ENCODE results near the gene NRG2.

NRG2 gene

DNA sequence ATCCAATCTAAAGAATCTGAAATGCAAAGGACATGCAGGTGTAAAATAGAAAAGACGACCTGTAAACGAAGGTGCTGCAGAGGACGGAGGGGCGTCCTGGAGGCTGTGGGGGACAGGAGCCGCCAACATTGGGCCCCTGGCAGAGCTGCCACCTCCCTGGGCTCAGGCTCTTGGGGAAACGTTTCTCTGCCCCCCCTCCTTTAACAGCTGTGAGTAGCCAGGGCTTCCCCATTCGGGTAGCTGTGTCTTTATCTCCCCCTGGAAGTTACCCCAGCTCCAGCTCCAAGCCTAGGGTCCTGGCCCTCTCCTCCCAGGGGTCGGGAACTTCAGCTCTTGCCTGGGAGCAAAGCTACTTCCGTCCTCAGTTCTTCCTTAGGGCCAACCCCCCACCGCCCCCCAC, 196.0 kb downstream of the NRG2 start:
- no peak for ATAC-seq (replicated peaks; ENCODE audit: extremely low read depth, poor library complexity, severe bottlenecking)
- no peaks in the 10 kb centered on the region for H3K9me3 Mint-ChIP-seq
- H3K4me3 Mint-ChIP-seq: peak overlapping the region; percentile 61
- H3K27me3 Mint-ChIP-seq: peaks cover 33% of the 10 kb centered on the region
- DNase-seq (ENCODE audit: low spot score in 2 of 2): no peak
- peaks cover 5% of the 10 kb centered on the region for H3K36me3 Mint-ChIP-seq (ENCODE audit: insufficient read depth)
- H3K27ac Mint-ChIP-seq (ENCODE audit: low read depth): peak overlapping the region; percentile 69
- peaks cover 27% of the 10 kb centered on the region for H3K4me1 Mint-ChIP-seq

DNA sequence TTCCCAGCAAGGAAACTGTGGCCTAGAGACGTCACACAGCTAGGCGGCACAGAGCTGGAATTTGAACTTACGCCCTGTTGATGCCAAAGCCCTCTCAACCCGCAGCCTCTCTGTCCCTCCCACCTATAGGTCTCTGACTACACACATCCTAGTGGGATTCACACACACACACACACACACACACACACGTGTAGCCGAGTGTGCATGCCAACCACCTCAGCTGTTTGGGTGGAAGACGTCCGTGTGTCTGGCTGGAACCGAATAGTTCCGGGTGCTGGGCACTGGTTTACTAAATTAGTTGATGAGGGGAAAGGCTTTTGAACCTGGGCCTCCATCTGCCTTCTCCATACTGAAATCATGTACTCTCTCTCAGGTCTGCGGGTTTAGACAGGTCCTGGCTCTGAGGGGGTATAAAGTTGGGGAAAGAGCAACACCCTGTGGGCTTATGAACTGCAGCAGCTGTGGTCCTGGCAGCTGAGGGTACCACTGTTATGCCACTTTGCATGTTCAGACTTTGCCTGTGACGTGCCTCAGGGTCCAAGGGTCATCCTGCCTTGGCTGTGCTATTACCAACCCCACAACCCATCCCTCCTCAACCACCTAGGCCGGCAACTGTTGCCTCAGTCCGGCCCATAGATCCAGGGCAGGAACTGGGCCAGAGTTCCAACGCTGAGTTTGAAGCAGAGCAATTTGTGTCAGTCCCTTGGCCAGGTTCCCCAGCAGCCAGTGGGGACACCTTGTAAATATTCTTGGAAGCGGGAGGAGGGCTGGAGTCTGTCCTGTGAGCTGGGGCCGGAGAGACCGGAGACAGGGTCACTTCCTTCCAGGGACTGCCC, 197.0 kb downstream of the NRG2 start:
- DNase-seq (ENCODE audit: low spot score in 2 of 2): no peak
- Mint-ChIP-seq H3K4me1 (peaks cover 27% of the 10 kb centered on the region), H3K27ac (ENCODE audit: low read depth) (no peak overlapping the region), H3K36me3 (ENCODE audit: insufficient read depth) (peaks cover 5% of the 10 kb centered on the region), H3K27me3 (peaks cover 33% of the 10 kb centered on the region), H3K9me3 (no peaks in the 10 kb centered on the region), H3K4me3 (no peak overlapping the region)
- no peak for ATAC-seq (replicated peaks; ENCODE audit: extremely low read depth, poor library complexity, severe bottlenecking)

DNA sequence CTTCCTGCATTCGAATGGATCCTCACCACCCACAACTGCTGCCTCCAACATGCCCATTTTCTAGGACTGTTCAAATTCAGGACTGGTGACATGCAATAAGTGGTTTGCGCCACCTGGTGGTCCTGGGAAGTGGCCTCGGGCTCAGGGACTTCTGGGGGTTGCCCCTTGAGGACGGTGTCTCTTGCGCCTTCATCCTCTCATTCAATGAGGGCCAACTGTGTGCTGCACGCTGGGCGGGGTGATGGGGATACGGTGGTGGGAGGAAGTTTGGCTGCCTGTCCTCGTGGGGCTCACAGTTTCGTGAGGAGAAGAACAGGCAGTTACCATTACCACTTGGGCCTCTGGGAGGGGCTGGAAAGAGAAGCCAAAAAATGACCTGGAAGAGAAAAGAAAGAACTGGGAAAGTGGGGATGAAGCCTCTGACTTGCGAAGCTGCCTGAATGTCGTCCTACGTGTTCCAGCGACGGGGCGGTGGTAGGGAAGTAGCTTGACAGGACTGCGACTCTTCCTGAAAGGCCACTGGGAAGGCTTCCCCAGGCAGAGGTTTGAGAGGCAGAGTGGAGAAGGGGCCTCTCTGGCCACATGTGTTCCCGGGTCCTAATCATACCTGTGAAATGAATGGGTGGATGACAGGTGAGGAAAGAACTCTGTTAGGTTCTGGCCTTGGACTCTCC, 198.5 kb downstream of the NRG2 start:
- peaks cover 33% of the 10 kb centered on the region for H3K27me3 Mint-ChIP-seq
- H3K4me3 Mint-ChIP-seq: no peak overlapping the region
- H3K4me1 Mint-ChIP-seq: peaks cover 22% of the 10 kb centered on the region
- DNase-seq (ENCODE audit: low spot score in 2 of 2): peak; percentile 51 to 52
- peaks cover 5% of the 10 kb centered on the region for H3K36me3 Mint-ChIP-seq (ENCODE audit: insufficient read depth)
- no peak for ATAC-seq (replicated peaks; ENCODE audit: extremely low read depth, poor library complexity, severe bottlenecking)
- no peaks in the 10 kb centered on the region for H3K9me3 Mint-ChIP-seq
- no peak overlapping the region for H3K27ac Mint-ChIP-seq (ENCODE audit: low read depth)

DNA sequence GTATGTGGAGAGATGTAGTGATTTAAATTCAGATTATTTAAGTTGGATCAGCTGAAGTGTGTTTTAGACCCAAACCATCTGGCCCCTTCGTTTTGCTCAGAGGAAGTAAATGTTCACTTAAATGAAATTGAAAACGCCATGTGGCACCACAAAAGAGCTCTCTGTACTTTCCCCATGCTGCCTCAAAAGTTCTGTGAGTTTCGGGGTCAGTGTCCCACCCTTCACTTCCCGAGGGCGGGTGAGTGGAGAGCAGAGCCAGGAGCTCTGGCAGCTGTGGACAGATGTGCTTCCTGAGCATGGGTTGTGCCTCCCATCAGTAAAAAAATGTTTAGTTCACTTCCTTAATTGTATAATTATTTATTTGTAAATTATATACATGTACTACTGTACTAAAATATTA, 199.1 kb downstream of the NRG2 start:
- Mint-ChIP-seq H3K36me3 (ENCODE audit: insufficient read depth) (peaks cover 5% of the 10 kb centered on the region), H3K27me3 (peaks cover 33% of the 10 kb centered on the region), H3K4me1 (peaks cover 16% of the 10 kb centered on the region), H3K4me3 (no peak overlapping the region), H3K27ac (ENCODE audit: low read depth) (no peak overlapping the region), H3K9me3 (no peaks in the 10 kb centered on the region)
- DNase-seq (ENCODE audit: low spot score in 2 of 2) (no peak), ATAC-seq (replicated peaks; ENCODE audit: extremely low read depth, poor library complexity, severe bottlenecking) (no peak)

DNA sequence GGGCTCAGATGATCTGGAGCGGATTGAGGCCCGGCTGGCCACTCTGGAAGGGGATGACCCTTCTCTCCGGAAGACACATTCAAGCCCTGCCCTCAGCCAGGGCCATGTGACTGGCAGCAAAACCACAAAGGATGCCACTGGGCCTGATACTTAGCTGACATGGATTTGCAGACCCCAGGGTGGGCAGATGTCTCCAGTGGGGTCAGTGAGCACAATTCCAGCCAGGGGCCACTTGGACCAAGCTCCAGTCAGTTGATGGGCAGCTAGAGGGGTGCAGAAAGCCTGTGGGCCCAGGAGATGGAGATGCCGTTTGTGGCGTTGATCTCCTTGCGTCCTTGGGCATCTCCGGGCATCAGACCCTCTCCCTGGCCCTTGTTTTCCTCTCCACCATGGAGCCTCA, 200.8 kb downstream of the NRG2 start:
- peaks cover 33% of the 10 kb centered on the region for H3K27me3 Mint-ChIP-seq

DNA sequence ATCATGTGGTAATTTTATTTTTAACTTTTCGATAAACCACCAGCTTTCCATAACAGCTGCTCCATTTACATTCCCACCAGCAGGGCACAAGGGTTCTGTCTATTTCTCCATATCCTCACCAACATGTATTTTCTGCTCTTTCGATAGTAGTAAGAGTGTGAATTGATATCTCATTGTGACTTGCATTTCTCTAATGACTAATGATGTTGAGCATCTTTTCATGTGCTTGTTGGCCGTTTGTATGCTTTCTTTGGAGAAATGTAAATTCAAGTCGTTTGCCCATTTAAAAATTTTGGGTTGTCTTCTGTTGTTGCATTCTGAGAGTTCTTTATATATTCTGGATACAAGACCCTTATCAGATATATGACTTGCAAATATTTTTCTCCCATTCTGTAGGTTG, 201.6 kb downstream of the NRG2 start:
- Mint-ChIP-seq H3K4me1 (peaks cover 6% of the 10 kb centered on the region), H3K4me3 (no peak overlapping the region), H3K27ac (ENCODE audit: low read depth) (no peak overlapping the region), H3K9me3 (no peaks in the 10 kb centered on the region), H3K36me3 (ENCODE audit: insufficient read depth) (no peaks in the 10 kb centered on the region), H3K27me3 (peaks cover 35% of the 10 kb centered on the region)
- DNase-seq (ENCODE audit: low spot score in 2 of 2) (no peak), ATAC-seq (replicated peaks; ENCODE audit: extremely low read depth, poor library complexity, severe bottlenecking) (no peak)

More for the DNA sequence above, 200.8 kb downstream of the NRG2 start:
- DNase-seq (ENCODE audit: low spot score in 2 of 2): no peak
- Mint-ChIP-seq H3K9me3 (no peaks in the 10 kb centered on the region), H3K36me3 (ENCODE audit: insufficient read depth) (peaks cover 2% of the 10 kb centered on the region), H3K4me3 (no peak overlapping the region), H3K4me1 (peaks cover 7% of the 10 kb centered on the region), H3K27ac (ENCODE audit: low read depth) (no peak overlapping the region)
- no peak for ATAC-seq (replicated peaks; ENCODE audit: extremely low read depth, poor library complexity, severe bottlenecking)

DNA sequence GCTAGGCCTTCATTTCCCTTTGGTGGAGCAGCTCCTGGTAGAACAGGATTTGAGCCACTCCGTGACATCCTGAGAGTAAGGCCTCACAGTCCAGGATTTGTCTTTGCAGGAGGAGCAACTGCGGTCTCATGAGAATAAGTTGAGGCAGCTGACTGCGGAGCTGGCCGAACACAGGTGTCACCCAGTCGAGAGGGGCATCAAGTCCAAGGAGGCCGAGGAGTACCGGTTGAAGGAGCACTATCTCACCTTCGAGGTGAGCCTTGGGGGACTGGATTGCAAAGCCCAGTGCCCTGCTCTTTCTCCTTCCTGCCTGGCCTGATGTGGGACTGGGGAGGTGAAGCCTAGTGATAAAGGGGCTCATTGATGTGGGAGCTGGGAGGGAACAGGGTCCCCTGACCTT, 203.2 kb downstream of the NRG2 start:
- no peaks in the 10 kb centered on the region for H3K36me3 Mint-ChIP-seq (ENCODE audit: insufficient read depth)
- no peak for DNase-seq (ENCODE audit: low spot score in 2 of 2)
- no peak overlapping the region for H3K4me3 Mint-ChIP-seq
- no peaks in the 10 kb centered on the region for H3K9me3 Mint-ChIP-seq
- peaks cover 6% of the 10 kb centered on the region for H3K4me1 Mint-ChIP-seq
- H3K27me3 Mint-ChIP-seq: peaks cover 36% of the 10 kb centered on the region
- no peak overlapping the region for H3K27ac Mint-ChIP-seq (ENCODE audit: low read depth)
- ATAC-seq (replicated peaks; ENCODE audit: extremely low read depth, poor library complexity, severe bottlenecking): no peak

DNA sequence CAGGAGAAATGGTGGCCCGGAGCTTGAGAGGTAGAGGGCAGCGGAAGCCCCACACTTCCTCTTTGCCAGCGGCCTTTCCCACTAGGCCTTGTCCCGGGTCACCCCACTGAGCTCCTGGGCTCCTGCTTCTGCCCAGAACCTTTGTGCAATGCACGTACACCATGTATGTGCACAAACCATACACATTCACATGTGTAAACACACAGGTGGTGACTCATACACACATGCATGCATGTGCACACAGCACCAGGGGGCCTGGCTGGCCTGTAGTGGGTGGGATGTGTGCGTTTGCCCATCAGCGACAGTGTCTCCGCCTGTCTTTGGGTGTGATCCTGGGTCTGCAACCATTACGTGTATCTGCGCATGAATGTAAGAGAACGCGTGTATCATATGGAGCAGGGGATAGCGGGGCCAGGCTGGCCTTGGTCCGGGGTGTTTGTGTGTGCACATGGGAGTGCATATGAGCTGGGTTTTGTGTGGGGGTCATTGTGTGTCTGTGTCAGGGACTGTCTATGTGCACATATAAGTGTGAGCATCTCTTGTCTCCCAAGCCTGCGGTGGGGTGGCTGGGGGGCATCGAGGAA, 203.8 kb downstream of the NRG2 start:
- Mint-ChIP-seq H3K36me3 (ENCODE audit: insufficient read depth) (no peaks in the 10 kb centered on the region), H3K4me1 (peaks cover under 1% of the 10 kb centered on the region), H3K9me3 (no peaks in the 10 kb centered on the region), H3K27me3 (peaks cover 30% of the 10 kb centered on the region), H3K4me3 (no peak overlapping the region), H3K27ac (ENCODE audit: low read depth) (no peak overlapping the region)
- DNase-seq (ENCODE audit: low spot score in 2 of 2) (no peak), ATAC-seq (replicated peaks; ENCODE audit: extremely low read depth, poor library complexity, severe bottlenecking) (no peak)

DNA sequence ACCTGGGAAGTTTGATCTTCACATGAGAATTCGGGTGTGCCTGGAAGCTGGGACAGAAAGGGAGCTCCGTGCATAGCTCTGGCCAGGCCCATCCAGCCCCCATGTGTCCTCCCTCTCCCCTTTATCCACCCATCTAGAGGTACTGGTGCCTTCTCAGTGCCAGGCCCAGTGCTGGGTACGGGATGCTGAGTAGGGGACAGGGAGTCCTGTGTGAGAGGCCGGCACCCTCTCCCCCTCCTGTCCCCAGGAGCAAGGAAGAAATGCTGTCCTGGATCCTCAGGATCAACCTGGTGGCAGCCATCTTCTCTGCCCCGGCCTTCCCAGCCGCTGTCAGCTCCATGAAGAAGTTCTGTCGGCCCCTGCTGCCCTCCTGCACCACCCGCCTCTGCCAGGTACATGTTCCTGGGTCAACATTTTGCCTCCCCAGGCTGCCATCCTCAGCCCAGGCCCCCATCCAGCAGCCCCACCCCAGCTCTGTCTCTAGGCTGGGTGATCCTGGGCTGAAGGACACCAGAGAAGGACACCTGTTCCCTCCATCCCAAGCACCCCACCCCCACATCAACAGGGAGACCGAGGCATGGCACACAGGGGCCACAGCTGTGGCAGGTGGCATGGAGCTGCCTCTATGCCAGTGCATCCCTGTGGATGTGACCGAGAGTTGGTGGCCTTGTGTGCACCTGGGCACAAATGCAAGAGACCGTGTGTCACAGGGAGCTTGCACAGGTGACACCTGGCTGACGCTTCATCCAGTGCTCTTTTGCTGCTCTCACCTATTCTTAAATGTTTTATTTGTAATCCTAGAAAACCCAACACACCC, 204.5 kb downstream of the NRG2 start:
- H3K27ac Mint-ChIP-seq (ENCODE audit: low read depth): no peak overlapping the region
- ATAC-seq (replicated peaks; ENCODE audit: extremely low read depth, poor library complexity, severe bottlenecking): no peak

DNA sequence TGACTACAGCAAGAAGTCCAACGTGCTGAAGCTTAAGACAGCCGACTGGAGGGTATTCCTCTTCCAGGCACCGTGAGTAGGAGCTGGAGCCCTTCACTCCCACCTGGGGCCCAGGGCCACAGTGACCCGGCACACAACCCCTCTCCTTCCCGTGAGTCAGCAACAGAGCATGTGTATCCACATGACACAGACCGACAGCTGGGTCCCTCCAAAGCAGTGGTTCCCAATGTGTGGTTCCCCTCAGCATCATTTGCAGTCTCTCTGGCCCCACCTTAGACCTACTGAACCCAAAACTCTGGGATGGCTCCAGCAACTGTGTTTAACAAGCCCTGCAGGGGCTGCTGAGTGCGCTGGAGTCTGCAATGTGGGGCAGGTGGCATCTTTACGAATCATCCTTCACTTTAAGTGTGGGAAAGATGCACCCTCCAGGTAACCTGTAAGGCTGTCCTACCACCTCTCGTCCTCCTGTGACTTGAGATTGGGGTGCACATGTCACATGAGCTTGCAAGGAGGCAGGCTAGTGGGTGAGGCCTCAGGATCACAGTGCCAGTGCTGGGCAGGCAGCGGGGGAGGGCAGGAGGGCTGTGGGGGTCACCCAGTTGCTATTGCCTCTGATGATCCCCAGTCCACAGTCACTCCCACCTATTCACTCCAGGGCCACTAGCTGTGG, 205.3 kb downstream of the NRG2 start:
- H3K36me3 Mint-ChIP-seq (ENCODE audit: insufficient read depth): no peaks in the 10 kb centered on the region
- H3K4me3 Mint-ChIP-seq: no peak overlapping the region
- DNase-seq (ENCODE audit: low spot score in 2 of 2) (no peak), ATAC-seq (replicated peaks; ENCODE audit: extremely low read depth, poor library complexity, severe bottlenecking) (no peak)
- H3K9me3 Mint-ChIP-seq: no peaks in the 10 kb centered on the region
- H3K4me1 Mint-ChIP-seq: no peaks in the 10 kb centered on the region
- H3K27ac Mint-ChIP-seq (ENCODE audit: low read depth): no peak overlapping the region
- peaks cover 19% of the 10 kb centered on the region for H3K27me3 Mint-ChIP-seq

More for the DNA sequence above, 204.5 kb downstream of the NRG2 start:
- Mint-ChIP-seq H3K9me3 (no peaks in the 10 kb centered on the region), H3K27me3 (peaks cover 27% of the 10 kb centered on the region), H3K36me3 (ENCODE audit: insufficient read depth) (no peaks in the 10 kb centered on the region), H3K4me1 (no peaks in the 10 kb centered on the region), H3K4me3 (no peak overlapping the region)
- DNase-seq (ENCODE audit: low spot score in 2 of 2): no peak

DNA sequence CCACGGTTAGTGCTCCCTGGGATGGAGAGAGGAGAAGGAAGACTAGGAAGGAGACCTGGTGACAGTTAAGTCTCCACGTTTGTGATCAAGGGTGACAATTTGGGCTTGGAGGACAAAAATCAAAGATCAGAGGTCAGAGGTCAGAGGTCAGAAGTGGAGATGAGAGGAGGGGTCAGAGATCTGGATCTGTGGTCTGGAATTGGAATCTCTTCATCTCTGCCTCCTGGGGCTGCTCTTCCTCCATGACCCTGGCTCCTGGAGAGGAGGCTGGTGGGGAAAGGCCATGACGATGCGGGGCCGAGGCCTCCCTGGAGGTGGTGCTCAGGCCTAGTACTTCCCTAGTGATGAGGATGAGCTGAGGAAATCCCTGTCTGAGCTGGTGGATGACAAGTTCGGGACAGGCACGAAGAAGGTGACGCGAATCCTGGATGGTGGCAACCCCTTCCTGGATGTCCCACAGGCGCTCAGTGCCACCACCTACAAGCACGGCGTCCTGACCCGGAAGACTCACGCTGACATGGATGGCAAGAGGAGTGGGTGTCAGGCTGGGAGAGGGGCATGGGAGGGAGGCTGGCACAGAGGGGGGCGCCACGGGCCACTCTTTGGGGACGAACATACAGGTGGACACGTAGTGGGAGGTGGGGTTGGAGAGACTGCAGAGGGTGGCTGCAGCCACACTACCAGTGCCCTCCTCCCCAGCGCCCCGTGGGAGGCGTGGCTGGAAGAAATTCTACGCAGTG, 206.5 kb downstream of the NRG2 start:
- peaks cover 14% of the 10 kb centered on the region for H3K27me3 Mint-ChIP-seq
- H3K36me3 Mint-ChIP-seq (ENCODE audit: insufficient read depth): no peaks in the 10 kb centered on the region
- no peak overlapping the region for H3K4me3 Mint-ChIP-seq
- ATAC-seq (replicated peaks; ENCODE audit: extremely low read depth, poor library complexity, severe bottlenecking) (no peak), DNase-seq (ENCODE audit: low spot score in 2 of 2) (no peak)
- no peaks in the 10 kb centered on the region for H3K4me1 Mint-ChIP-seq
- H3K9me3 Mint-ChIP-seq: no peaks in the 10 kb centered on the region
- no peak overlapping the region for H3K27ac Mint-ChIP-seq (ENCODE audit: low read depth)

Measured in central memory CD8-positive, alpha-beta T cell (primary cell).